AG04450 (cell line): ENCODE results near the gene RHBDD3. TPM values are rescaled to one million over a fixed set of nuclear protein-coding genes. Genes with fewer than 3 reads are reported as not detected.

ENCODE experiments used
- CTCF ChIA-PET: fragments of 300-600, 350-600 bp; formaldehyde crosslinking; extraction: SDS; loops from one replicate; lab custom pipeline; 2022; ENCODE audit warnings: antibody characterized with exemption, inconsistent platforms; lab: Charles Lee
- POLR2A ChIA-PET: fragments of 350-600 bp; formaldehyde crosslinking; extraction: SDS; loops from one replicate; lab custom pipeline; 2021; ENCODE audit warnings: antibody characterized with exemption, inconsistent platforms; lab: Yijun Ruan, JAX
- DNase-seq: peaks from one replicate; pipeline ENCODE4 v3.0.0-alpha.2; 2011; ENCODE audit warnings: low read depth, low spot score
- H3K27ac ChIP-seq: one replicate; pipeline ENCODE4 v1.5.1; 2012; ENCODE audit warnings: low read depth, low read length, control low read depth
- H3K27me3 ChIP-seq: one replicate; pipeline ENCODE4 v1.6.0; 2012; ENCODE audit warnings: low read length; ENCODE audit not compliant: control insufficient read depth, insufficient read depth
- H3K4me3 ChIP-seq: 2 replicates; pipeline ENCODE4 v1.5.1; 2011; ENCODE audit warnings: mild to moderate bottlenecking, low read depth, low read length, control low read depth
- H3K9me3 ChIP-seq: 2 replicates; pipeline ENCODE4 v1.5.1; 2012; ENCODE audit warnings: low read length; ENCODE audit not compliant: control insufficient read depth, insufficient read depth
- CTCF ChIP-seq: IDR thresholded peaks from 2 replicates; pipeline ENCODE4 v1.5.1; 2011; ENCODE audit warnings: low read depth, low read length, control low read depth, inconsistent platforms
- polyA plus RNA-seq: library from polyadenylated mRNA; depleted of rRNA; stranded (reverse); fragments of >200 nt; gene quantifications from 2 replicates; pipeline ENCODE4 v1.2.3, GENCODE V29; 2011

The RHBDD3 gene
- polyA plus RNA-seq, 1 experiment: 9.9 TPM

GRCh38 chr22:29291215-29291614 lies 23.4 kb upstream of the RHBDD3 start:
- no peak for TF ChIP-seq CTCF
- Histone ChIP-seq H3K27me3 (no peaks in the 10 kb centered on the region), H3K9me3 (no peaks in the 10 kb centered on the region), H3K27ac (no peak overlapping the region), H3K4me3 (no peak overlapping the region)
- ChIA-PET POLR2A (no interaction called here), CTCF (interaction anchor here (1.4 kb wide), 1 partner anchor 16 kb away, joined by 3 read pairs; the partner anchor contains the start of gene GAS2L1)
- DNase-seq: no peak

GRCh38 chr22:29290061-29290460 lies 22.3 kb upstream of the RHBDD3 start:
- TF ChIP-seq CTCF: no peak
- CTCF ChIA-PET: interaction anchor here (1.4 kb wide), 1 partner anchor 17 kb away, joined by 3 read pairs; the partner anchor contains the start of gene GAS2L1
- Histone ChIP-seq H3K9me3 (no peaks in the 10 kb centered on the region), H3K27ac (no peak overlapping the region), H3K27me3 (no peaks in the 10 kb centered on the region), H3K4me3 (no peak overlapping the region)
- DNase-seq: no peak
- POLR2A ChIA-PET: no interaction called here

GRCh38 chr22:29288837-29289236 lies 21.1 kb upstream of the RHBDD3 start:
- TF ChIP-seq CTCF: no peak
- DNase-seq: no peak
- Histone ChIP-seq H3K4me3 (no peak overlapping the region), H3K27me3 (no peaks in the 10 kb centered on the region), H3K27ac (no peak overlapping the region), H3K9me3 (no peaks in the 10 kb centered on the region)
- ChIA-PET CTCF (no interaction called here), POLR2A (interaction anchor here (0.7 to 0.9 kb wide), 2 partner anchors 17 to 18 kb away, joined by 3 to 4 read pairs; partner anchors contain the start of gene GAS2L1)

GRCh38 chr22:29284196-29284595 lies 16.4 kb upstream of the RHBDD3 start:
- no peak overlapping the region for H3K4me3 ChIP-seq
- no peaks in the 10 kb centered on the region for H3K27me3 ChIP-seq
- no peak overlapping the region for H3K27ac ChIP-seq
- H3K9me3 ChIP-seq: no peaks in the 10 kb centered on the region
- CTCF ChIA-PET: no interaction called here
- POLR2A ChIA-PET: no interaction called here
- no peak for TF ChIP-seq CTCF
- DNase-seq: no peak

GRCh38 chr22:29277927-29278326 lies 10.1 kb upstream of the RHBDD3 start:
- no peak for TF ChIP-seq CTCF
- no peaks in the 10 kb centered on the region for H3K9me3 ChIP-seq
- CTCF ChIA-PET: interaction anchor here (1.4 kb wide), 1 partner anchor 28 kb away, joined by 6 read pairs; the partner anchor contains the start of gene GAS2L1

More at GRCh38 chr22:29277927-29278326, 10.1 kb upstream of the RHBDD3 start:
- H3K27me3 ChIP-seq: no peaks in the 10 kb centered on the region
- H3K27ac ChIP-seq: no peak overlapping the region
- H3K4me3 ChIP-seq: no peak overlapping the region
- POLR2A ChIA-PET: interaction anchor here (0.7 kb wide), 1 partner anchor 28 kb away, joined by 3 read pairs; the partner anchor contains the start of gene GAS2L1
- no peak for DNase-seq
